ENCODE data around the gene WDPCP. TPM values are rescaled to one million over a fixed set of nuclear protein-coding genes. Genes with fewer than 3 reads are reported as not detected.

WDPCP gene
- total and polyA plus RNA-seq, 5 donors from 2014 or later = 2.9 to 9.4 (median 3.9) TPM

DNA sequence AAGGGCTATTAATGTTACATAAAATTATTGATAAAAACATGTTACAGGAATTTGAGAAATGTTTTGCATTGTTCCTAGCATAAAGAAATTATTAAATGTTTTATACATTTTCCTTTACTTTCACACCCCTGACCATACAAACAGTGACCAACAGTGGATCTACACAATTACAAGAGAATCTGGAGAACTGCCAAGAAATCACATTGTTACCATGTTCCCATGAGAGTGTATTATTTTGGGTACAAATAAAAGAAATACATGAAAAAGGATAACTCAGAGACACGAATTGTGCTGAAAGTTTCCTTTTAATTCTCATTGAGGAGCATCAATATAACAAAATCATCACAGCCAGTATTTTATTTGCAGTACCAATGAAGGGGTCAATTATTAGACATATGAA, 150.1 kb downstream of the WDPCP start:
- H3K4me3 ChIP-seq (ENCODE audit: low read depth, low read length) = no peak overlapping the region
- no peaks in the 10 kb centered on the region for H3K9me3 ChIP-seq (ENCODE audit: control insufficient read depth in 2 of 2, low read length in 2 of 2)
- no peak for DNase-seq
- H3K36me3 ChIP-seq (ENCODE audit: control insufficient read depth, insufficient read depth, low read length) = no peaks in the 10 kb centered on the region
- no peaks in the 10 kb centered on the region for H3K4me1 ChIP-seq (ENCODE audit: control insufficient read depth, insufficient read depth, low read length, poor library complexity, severe bottlenecking)
- no peak overlapping the region for H3K27ac ChIP-seq (ENCODE audit: insufficient read depth, low read length, poor library complexity, severe bottlenecking)
- ATAC-seq (ENCODE audit: low read depth in 2 of 2) = no peak
- no peaks in the 10 kb centered on the region for H3K27me3 ChIP-seq (ENCODE audit: control insufficient read depth, insufficient read depth, low read length)
- H3K4me1 Mint-ChIP-seq = no peaks in the 10 kb centered on the region
- no peak overlapping the region for H3K27ac Mint-ChIP-seq
- no peaks in the 10 kb centered on the region for H3K27me3 Mint-ChIP-seq
- H3K4me3 Mint-ChIP-seq = no peak overlapping the region
- H3K36me3 Mint-ChIP-seq = peaks cover 11% of the 10 kb centered on the region
- H3K9me3 Mint-ChIP-seq = peaks cover 0 to 1% (median 0%) of the 10 kb centered on the region in 7 donors

DNA sequence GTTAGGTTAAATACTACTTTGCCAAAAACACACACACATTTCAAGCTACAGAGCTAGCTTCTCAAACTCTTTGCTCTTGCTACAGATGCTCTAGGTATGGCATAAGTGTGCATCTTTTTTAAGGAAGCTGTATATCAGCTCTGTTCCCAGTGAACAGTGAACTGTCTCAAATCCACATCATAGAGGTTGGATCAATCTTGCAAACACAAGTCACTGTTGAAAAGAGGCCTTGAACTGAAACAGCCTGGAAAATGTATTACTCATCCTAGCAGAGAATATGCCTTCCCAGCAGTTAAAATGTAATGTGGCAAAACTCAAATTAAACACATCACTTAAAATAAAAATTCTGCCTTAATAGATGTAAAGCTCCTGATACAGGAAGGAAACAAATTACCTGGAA, 151.8 kb downstream of the WDPCP start:
- no peaks in the 10 kb centered on the region for H3K36me3 ChIP-seq (ENCODE audit: control insufficient read depth, insufficient read depth, low read length)
- DNase-seq (no peak), ATAC-seq (ENCODE audit: low read depth in 2 of 2) (no peak)
- Mint-ChIP-seq H3K27ac (no peak overlapping the region), H3K4me3 (no peak overlapping the region), H3K36me3 (peaks cover 11% of the 10 kb centered on the region), H3K9me3 (peaks cover 0 to 2% (median 0%) of the 10 kb centered on the region in 7 donors), H3K4me1 (no peaks in the 10 kb centered on the region), H3K27me3 (no peaks in the 10 kb centered on the region)
- H3K4me3 ChIP-seq (ENCODE audit: low read depth, low read length) = no peak overlapping the region
- no peak overlapping the region for H3K27ac ChIP-seq (ENCODE audit: insufficient read depth, low read length, poor library complexity, severe bottlenecking)
- H3K9me3 ChIP-seq (ENCODE audit: control insufficient read depth in 2 of 2, low read length in 2 of 2) = no peaks in the 10 kb centered on the region
- no peaks in the 10 kb centered on the region for H3K27me3 ChIP-seq (ENCODE audit: control insufficient read depth, insufficient read depth, low read length)
- no peaks in the 10 kb centered on the region for H3K4me1 ChIP-seq (ENCODE audit: control insufficient read depth, insufficient read depth, low read length, poor library complexity, severe bottlenecking)

DNA sequence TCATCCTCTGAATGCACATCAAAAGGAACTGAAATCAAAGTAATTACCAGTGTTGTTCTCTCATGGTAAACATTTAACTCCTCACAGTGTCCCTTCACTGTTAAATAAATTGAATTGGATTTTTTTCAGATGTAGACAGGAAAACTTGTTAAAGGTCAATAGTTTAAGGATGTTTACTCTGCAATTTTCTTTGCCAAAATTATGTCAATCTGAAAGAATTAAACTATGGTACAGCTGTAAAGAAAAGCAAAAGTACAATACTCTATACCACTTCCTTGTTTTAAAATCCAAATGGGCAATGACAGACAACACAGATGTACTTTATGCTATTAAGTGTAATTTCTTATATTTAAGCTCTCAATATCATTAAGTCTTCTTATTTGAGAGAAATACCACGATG, 153.2 kb downstream of the WDPCP start:
- H3K36me3 Mint-ChIP-seq = peaks cover 12% of the 10 kb centered on the region
- H3K9me3 Mint-ChIP-seq = peaks cover 0 to 2% (median 0%) of the 10 kb centered on the region in 7 donors
- no peaks in the 10 kb centered on the region for H3K27me3 ChIP-seq (ENCODE audit: control insufficient read depth, insufficient read depth, low read length)
- no peak overlapping the region for H3K27ac Mint-ChIP-seq
- no peaks in the 10 kb centered on the region for H3K4me1 ChIP-seq (ENCODE audit: control insufficient read depth, insufficient read depth, low read length, poor library complexity, severe bottlenecking)
- DNase-seq (no peak), ATAC-seq (ENCODE audit: low read depth in 2 of 2) (no peak)
- H3K4me3 ChIP-seq (ENCODE audit: low read depth, low read length) = no peak overlapping the region
- no peaks in the 10 kb centered on the region for H3K27me3 Mint-ChIP-seq
- no peak overlapping the region for H3K4me3 Mint-ChIP-seq
- no peaks in the 10 kb centered on the region for H3K36me3 ChIP-seq (ENCODE audit: control insufficient read depth, insufficient read depth, low read length)
- no peaks in the 10 kb centered on the region for H3K9me3 ChIP-seq (ENCODE audit: control insufficient read depth in 2 of 2, low read length in 2 of 2)
- no peak overlapping the region for H3K27ac ChIP-seq (ENCODE audit: insufficient read depth, low read length, poor library complexity, severe bottlenecking)
- H3K4me1 Mint-ChIP-seq = no peaks in the 10 kb centered on the region

DNA sequence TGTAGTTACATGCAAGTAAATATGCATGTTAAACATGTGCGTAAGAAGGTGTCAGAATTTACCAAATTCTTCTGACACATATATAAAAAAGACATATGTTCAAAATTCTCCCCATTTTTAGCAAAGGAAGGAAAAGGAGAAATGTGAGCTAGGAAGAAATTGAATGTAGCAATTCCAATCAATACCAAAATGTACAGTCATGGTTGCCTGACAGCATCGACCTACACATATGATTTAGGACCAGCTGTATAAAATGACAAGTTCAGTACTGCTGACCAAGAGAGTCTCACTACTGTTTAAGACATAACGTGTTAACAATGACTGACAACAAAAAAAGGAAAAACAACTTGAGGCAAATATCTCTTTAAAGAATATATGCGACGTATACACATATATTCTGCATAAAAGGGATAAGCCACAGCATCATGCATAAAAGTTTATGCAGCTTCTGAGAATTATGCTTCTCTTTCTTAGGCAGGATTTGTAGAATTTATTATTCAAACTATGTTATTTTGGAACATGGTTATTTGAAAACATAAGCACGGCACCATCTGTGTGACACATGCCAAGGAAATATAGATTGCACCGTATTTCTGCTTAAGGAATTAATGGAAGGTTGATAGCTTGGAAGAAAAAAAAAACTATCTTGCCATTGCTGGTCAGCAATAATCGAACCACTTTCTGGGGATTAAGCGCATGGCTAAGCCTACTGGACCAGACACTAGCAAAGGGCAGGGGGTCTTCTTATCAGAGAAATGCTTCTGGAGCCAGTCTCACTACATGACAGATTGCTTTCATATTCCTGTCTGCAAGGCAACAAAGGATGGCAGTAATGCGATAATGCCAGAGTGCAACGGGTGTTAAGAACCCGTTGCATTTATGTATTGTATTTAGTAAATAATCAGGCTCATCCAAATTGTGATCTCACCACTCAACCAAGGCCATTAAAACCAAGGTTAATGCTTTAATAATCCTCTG, 154.0 kb downstream of the WDPCP start:
- H3K4me1 ChIP-seq (ENCODE audit: control insufficient read depth, insufficient read depth, low read length, poor library complexity, severe bottlenecking) = no peaks in the 10 kb centered on the region
- Mint-ChIP-seq H3K4me3 (no peak overlapping the region), H3K4me1 (no peaks in the 10 kb centered on the region), H3K9me3 (peaks cover 0 to 2% (median 0%) of the 10 kb centered on the region in 7 donors), H3K27ac (no peak overlapping the region), H3K36me3 (peaks cover 17% of the 10 kb centered on the region), H3K27me3 (no peaks in the 10 kb centered on the region)
- no peak for DNase-seq
- no peak overlapping the region for H3K4me3 ChIP-seq (ENCODE audit: low read depth, low read length)
- H3K36me3 ChIP-seq (ENCODE audit: control insufficient read depth, insufficient read depth, low read length) = no peaks in the 10 kb centered on the region
- ATAC-seq (ENCODE audit: low read depth in 2 of 2) = no peak
- H3K27ac ChIP-seq (ENCODE audit: insufficient read depth, low read length, poor library complexity, severe bottlenecking) = no peak overlapping the region
- H3K9me3 ChIP-seq (ENCODE audit: control insufficient read depth in 2 of 2, low read length in 2 of 2) = no peaks in the 10 kb centered on the region
- no peaks in the 10 kb centered on the region for H3K27me3 ChIP-seq (ENCODE audit: control insufficient read depth, insufficient read depth, low read length)

DNA sequence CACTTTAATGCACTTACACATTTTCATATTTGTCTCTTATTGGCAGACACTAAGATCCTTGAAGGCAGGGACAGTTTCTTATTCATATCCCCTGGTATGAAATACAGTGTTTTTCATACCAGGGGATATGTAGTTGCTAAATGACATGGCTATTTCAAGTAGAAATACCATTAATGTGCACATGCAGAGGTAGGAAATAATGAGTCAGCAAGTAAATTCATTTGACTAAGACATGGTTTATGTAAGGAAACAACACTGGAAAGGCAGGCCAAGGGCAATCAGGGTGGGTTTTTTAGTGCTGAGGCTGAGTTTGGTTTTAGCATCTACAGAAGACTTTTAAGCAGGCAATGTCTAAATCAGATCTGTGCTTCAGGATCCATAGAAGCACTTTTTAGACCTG, 155.9 kb downstream of the WDPCP start:
- Histone ChIP-seq H3K4me3 (ENCODE audit: low read depth, low read length) (no peak overlapping the region), H3K36me3 (ENCODE audit: control insufficient read depth, insufficient read depth, low read length) (no peaks in the 10 kb centered on the region), H3K9me3 (ENCODE audit: control insufficient read depth in 2 of 2, low read length in 2 of 2) (no peaks in the 10 kb centered on the region), H3K27me3 (ENCODE audit: control insufficient read depth, insufficient read depth, low read length) (no peaks in the 10 kb centered on the region), H3K4me1 (ENCODE audit: control insufficient read depth, insufficient read depth, low read length, poor library complexity, severe bottlenecking) (no peaks in the 10 kb centered on the region), H3K27ac (ENCODE audit: insufficient read depth, low read length, poor library complexity, severe bottlenecking) (no peak overlapping the region)
- Mint-ChIP-seq H3K27ac (no peak overlapping the region), H3K9me3 (peaks cover 0 to 13% (median 2%) of the 10 kb centered on the region in 7 donors), H3K4me1 (no peaks in the 10 kb centered on the region), H3K27me3 (no peaks in the 10 kb centered on the region), H3K4me3 (no peak overlapping the region), H3K36me3 (peaks cover 29% of the 10 kb centered on the region)
- no peak for DNase-seq
- ATAC-seq (ENCODE audit: low read depth in 2 of 2) = no peak

DNA sequence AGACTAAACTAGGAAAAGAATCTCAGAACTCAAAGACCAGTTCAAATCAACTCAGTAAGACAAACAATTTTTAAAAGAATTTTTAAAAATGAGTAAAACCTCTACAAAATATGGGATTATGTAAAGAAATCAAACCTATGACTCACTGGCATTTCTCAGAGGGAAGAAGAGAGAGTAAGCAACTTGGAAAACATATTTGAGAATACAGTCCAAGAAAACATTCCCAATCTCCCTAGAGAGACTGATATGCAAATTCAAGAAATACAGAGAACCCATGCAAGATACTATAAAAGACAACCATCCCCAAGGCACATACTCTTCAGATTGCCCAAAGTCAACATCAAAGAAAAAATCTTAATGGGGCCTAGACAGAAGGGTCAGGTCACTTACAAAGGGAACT, 162.7 kb downstream of the WDPCP start:
- no peak overlapping the region for H3K4me3 ChIP-seq (ENCODE audit: low read depth, low read length)
- Mint-ChIP-seq H3K4me1 (no peaks in the 10 kb centered on the region), H3K4me3 (no peak overlapping the region), H3K27ac (no peak overlapping the region), H3K9me3 (peaks cover 0 to 17% (median 3%) of the 10 kb centered on the region in 7 donors), H3K36me3 (peaks cover 28% of the 10 kb centered on the region), H3K27me3 (no peaks in the 10 kb centered on the region)
- no peaks in the 10 kb centered on the region for H3K36me3 ChIP-seq (ENCODE audit: control insufficient read depth, insufficient read depth, low read length)
- H3K4me1 ChIP-seq (ENCODE audit: control insufficient read depth, insufficient read depth, low read length, poor library complexity, severe bottlenecking) = no peaks in the 10 kb centered on the region
- ATAC-seq (ENCODE audit: low read depth in 2 of 2) (no peak), DNase-seq (no peak)
- H3K27ac ChIP-seq (ENCODE audit: insufficient read depth, low read length, poor library complexity, severe bottlenecking) = no peak overlapping the region
- H3K27me3 ChIP-seq (ENCODE audit: control insufficient read depth, insufficient read depth, low read length) = no peaks in the 10 kb centered on the region
- no peaks in the 10 kb centered on the region for H3K9me3 ChIP-seq (ENCODE audit: control insufficient read depth in 2 of 2, low read length in 2 of 2)

DNA sequence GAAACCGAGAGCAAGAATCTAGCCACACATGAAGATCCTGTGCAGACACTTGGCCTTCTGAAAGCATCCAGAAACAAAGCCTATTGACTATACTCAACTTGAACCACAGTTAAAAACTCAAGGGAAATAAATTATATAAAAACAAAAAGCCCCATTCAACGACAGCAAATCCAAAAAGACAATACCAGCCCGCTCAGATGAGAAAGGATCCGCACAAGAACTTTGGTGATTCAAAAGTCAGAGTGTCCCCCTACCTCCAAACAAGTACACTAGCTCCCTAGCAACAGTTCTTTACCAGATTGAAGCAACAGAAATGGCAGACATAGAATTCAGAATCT, 163.2 kb downstream of the WDPCP start:
- Histone ChIP-seq H3K27ac (ENCODE audit: insufficient read depth, low read length, poor library complexity, severe bottlenecking) (no peak overlapping the region), H3K27me3 (ENCODE audit: control insufficient read depth, insufficient read depth, low read length) (no peaks in the 10 kb centered on the region), H3K36me3 (ENCODE audit: control insufficient read depth, insufficient read depth, low read length) (no peaks in the 10 kb centered on the region), H3K9me3 (ENCODE audit: control insufficient read depth in 2 of 2, low read length in 2 of 2) (no peaks in the 10 kb centered on the region), H3K4me3 (ENCODE audit: low read depth, low read length) (no peak overlapping the region), H3K4me1 (ENCODE audit: control insufficient read depth, insufficient read depth, low read length, poor library complexity, severe bottlenecking) (no peaks in the 10 kb centered on the region)
- peak overlapping the region in 1 of 4 donors; percentile 21 for H3K4me3 Mint-ChIP-seq
- H3K36me3 Mint-ChIP-seq = peaks cover 27% of the 10 kb centered on the region
- peaks cover 0 to 17% (median 3%) of the 10 kb centered on the region in 7 donors for H3K9me3 Mint-ChIP-seq
- no peak overlapping the region for H3K27ac Mint-ChIP-seq
- no peaks in the 10 kb centered on the region for H3K27me3 Mint-ChIP-seq
- no peak for DNase-seq
- H3K4me1 Mint-ChIP-seq = no peaks in the 10 kb centered on the region
- no peak for ATAC-seq (ENCODE audit: low read depth in 2 of 2)

Measured in CD4-positive, CD25-positive, alpha-beta regulatory T cell (primary cell).